Osteocyte (in vitro differentiated cells): ENCODE measurements around the gene PTPRD. TPM values are rescaled to one million over a fixed set of nuclear protein-coding genes. Genes with fewer than 3 reads are reported as not detected.

Source experiments
- DNase-seq: peaks from one replicate; pipeline ENCODE4 v3.0.0; 2021; ENCODE audit warnings: mixed read lengths; ENCODE audit not compliant: unreplicated experiment; ENCODE audit errors: extremely low spot score
- H3K27ac Mint-ChIP-seq: one replicate; pipeline ENCODE4 v1.8.0; 2021; ENCODE audit warnings: mild to moderate bottlenecking, mixed read lengths; ENCODE audit not compliant: unreplicated experiment
- H3K27me3 Mint-ChIP-seq: one replicate; pipeline ENCODE4 v1.8.0; 2021; ENCODE audit warnings: mixed read lengths; ENCODE audit not compliant: unreplicated experiment
- H3K36me3 Mint-ChIP-seq: one replicate; pipeline ENCODE4 v1.8.0; 2021; ENCODE audit warnings: mixed read lengths; ENCODE audit not compliant: unreplicated experiment
- H3K4me1 Mint-ChIP-seq: one replicate; pipeline ENCODE4 v1.8.0; 2021; ENCODE audit warnings: mixed read lengths; ENCODE audit not compliant: unreplicated experiment
- H3K4me3 Mint-ChIP-seq: one replicate; pipeline ENCODE4 v1.8.0; 2021; ENCODE audit warnings: mild to moderate bottlenecking, moderate library complexity, mixed read lengths; ENCODE audit not compliant: unreplicated experiment
- H3K9me3 Mint-ChIP-seq: one replicate; pipeline ENCODE4 v1.8.0; 2021; ENCODE audit warnings: mixed read lengths; ENCODE audit not compliant: unreplicated experiment
- CTCF ChIP-seq: fragments of 200-600 bp; sonication (generic); IDR thresholded peaks from 2 replicates; pipeline ENCODE4 v1.5.0; 2021; ENCODE audit warnings: antibody characterized with exemption, mild to moderate bottlenecking, moderate library complexity
- total RNA-seq: library from RNA; stranded (reverse); gene quantifications from 2 replicates; pipeline ENCODE4 v1.2.1, GENCODE V29; 2021

PTPRD gene
- total RNA-seq, 1 donor from 2014 or later = 5.4 TPM

GRCh38 chr9:8680157-8680556 is 1932.6 kb downstream of the PTPRD start:
- no peak overlapping the region for H3K27ac Mint-ChIP-seq
- no peaks in the 10 kb centered on the region for H3K9me3 Mint-ChIP-seq
- no peak overlapping the region for H3K4me3 Mint-ChIP-seq
- DNase-seq = no peak
- peaks cover 13% of the 10 kb centered on the region for H3K4me1 Mint-ChIP-seq
- no peaks in the 10 kb centered on the region for H3K36me3 Mint-ChIP-seq
- no peaks in the 10 kb centered on the region for H3K27me3 Mint-ChIP-seq
- no peak for TF ChIP-seq CTCF

- H3K36me3 Mint-ChIP-seq = no peaks in the 10 kb centered on the region
- no peak overlapping the region for H3K27ac Mint-ChIP-seq
- DNase-seq = no peak
- H3K4me3 Mint-ChIP-seq = no peak overlapping the region
- peaks cover 13% of the 10 kb centered on the region for H3K4me1 Mint-ChIP-seq
- no peaks in the 10 kb centered on the region for H3K27me3 Mint-ChIP-seq
- H3K9me3 Mint-ChIP-seq = no peaks in the 10 kb centered on the region
- TF ChIP-seq CTCF = no peak
Measured at GRCh38 chr9:8679371-8679822, 1933.4 kb downstream of the PTPRD start.

GRCh38 chr9:8677741-8678140 is 1935.1 kb downstream of the PTPRD start:
- Mint-ChIP-seq H3K27me3 (no peaks in the 10 kb centered on the region), H3K4me3 (no peak overlapping the region), H3K36me3 (no peaks in the 10 kb centered on the region), H3K9me3 (no peaks in the 10 kb centered on the region), H3K4me1 (peaks cover 13% of the 10 kb centered on the region), H3K27ac (no peak overlapping the region)
- TF ChIP-seq CTCF = no peak
- no peak for DNase-seq

GRCh38 chr9:8674536-8674935 is 1938.3 kb downstream of the PTPRD start:
- no peaks in the 10 kb centered on the region for H3K9me3 Mint-ChIP-seq
- H3K27ac Mint-ChIP-seq = no peak overlapping the region
- peaks cover 19% of the 10 kb centered on the region for H3K4me1 Mint-ChIP-seq
- no peaks in the 10 kb centered on the region for H3K27me3 Mint-ChIP-seq
- no peaks in the 10 kb centered on the region for H3K36me3 Mint-ChIP-seq
- TF ChIP-seq CTCF = no peak
- no peak for DNase-seq
- no peak overlapping the region for H3K4me3 Mint-ChIP-seq

- H3K36me3 Mint-ChIP-seq = no peaks in the 10 kb centered on the region
- DNase-seq = no peak
- no peaks in the 10 kb centered on the region for H3K9me3 Mint-ChIP-seq
- TF ChIP-seq CTCF = no peak
- H3K4me3 Mint-ChIP-seq = no peak overlapping the region
- H3K27ac Mint-ChIP-seq = no peak overlapping the region
- peaks cover 19% of the 10 kb centered on the region for H3K4me1 Mint-ChIP-seq
- H3K27me3 Mint-ChIP-seq = no peaks in the 10 kb centered on the region
Measured at GRCh38 chr9:8673830-8674229, 1939.0 kb downstream of the PTPRD start.
